ENCODE results near the gene GALNT10.
"Not testable (repeated sequence)": the region's sequence is repeated elsewhere in the genome, so short reads cannot be mapped to it uniquely, and the experiment has no call there.

The GALNT10 gene

DNA sequence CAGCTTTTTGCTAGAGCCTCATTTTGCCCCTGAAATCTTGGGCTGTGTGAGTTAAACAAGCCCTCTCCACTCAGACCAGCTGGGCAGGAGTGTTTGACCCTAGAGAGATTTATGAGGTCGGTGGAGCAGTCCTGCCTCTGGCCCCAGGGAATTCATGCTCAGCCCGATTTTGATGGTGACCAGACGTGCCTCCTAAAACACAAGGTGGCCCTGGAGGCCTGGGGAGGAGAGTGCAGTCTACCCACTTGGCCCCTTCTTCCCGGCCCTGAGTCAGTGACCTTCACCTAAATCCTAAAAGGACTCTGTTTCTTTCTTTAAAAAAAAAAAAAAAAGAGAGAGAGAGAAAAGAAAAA, 168.7 kb downstream of the GALNT10 start:
- DNase-seq = no peak

DNA sequence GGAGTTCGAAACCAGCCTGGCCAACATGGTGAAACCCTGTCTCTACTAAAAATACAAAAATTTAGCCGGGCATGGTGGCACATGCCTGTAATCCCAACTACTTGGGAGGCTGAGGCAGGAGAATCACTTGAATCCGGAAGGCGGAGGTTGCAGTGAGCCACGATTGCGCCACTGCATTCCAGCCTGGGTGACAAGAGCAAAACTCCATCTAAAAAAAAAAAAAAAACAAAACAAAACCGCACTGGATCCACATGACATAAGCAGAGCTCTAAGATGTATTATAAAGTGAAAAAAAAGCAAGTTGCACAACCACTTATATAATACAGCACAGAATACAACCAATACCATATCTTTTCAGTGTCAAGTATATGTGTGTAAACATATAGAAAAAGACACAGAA, 169.7 kb downstream of the GALNT10 start:
- DNase-seq = not testable (repeated sequence)

- DNase-seq = no peak
Observed at GRCh38 chr5:154363411-154363810, 172.9 kb downstream of the GALNT10 start.

DNA sequence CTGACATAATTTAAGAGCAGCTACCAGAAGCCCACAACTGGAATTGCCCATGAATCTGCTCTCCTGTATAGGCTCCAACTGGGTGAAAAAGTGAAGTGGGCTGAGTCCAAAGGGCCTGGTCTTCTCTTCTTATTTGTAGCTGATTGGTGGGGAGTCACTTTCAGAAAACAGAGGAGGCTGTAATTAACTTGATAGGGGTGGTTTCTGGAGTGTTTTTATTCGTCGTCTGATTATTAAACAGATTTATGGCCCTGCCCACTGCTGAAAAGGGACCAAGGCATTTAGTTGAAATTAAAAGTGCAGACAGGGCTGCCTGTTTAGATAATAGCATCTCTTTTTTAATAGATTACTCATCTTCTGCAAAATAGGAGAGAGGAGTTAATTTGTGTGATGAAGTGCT, 174.2 kb downstream of the GALNT10 start:
- DNase-seq = no peak

DNA sequence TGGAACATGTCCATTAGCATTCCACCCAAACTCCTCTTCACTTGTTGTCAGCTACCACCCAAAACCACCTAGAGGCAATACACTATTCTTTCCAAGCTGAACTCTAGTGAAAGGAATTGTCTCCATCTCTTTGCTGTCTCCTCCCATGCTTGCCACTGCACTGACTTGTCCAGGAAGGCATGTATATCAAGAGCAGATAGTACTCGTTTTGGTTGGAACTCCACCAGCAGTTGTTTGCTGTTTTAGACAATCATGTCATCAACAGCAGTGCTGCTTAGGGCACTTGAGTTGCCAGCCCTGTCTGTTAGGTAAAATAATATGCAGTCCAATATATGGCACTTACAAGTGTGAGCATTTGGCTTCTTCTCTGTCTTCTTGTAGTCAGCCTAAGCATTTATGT, 175.3 kb downstream of the GALNT10 start:
- DNase-seq = no peak

GRCh38 chr5:154366353-154366752, 175.8 kb downstream of the GALNT10 start:
- DNase-seq = no peak

- DNase-seq = no peak
Observed at GRCh38 chr5:154367101-154367500, 176.6 kb downstream of the GALNT10 start.

DNA sequence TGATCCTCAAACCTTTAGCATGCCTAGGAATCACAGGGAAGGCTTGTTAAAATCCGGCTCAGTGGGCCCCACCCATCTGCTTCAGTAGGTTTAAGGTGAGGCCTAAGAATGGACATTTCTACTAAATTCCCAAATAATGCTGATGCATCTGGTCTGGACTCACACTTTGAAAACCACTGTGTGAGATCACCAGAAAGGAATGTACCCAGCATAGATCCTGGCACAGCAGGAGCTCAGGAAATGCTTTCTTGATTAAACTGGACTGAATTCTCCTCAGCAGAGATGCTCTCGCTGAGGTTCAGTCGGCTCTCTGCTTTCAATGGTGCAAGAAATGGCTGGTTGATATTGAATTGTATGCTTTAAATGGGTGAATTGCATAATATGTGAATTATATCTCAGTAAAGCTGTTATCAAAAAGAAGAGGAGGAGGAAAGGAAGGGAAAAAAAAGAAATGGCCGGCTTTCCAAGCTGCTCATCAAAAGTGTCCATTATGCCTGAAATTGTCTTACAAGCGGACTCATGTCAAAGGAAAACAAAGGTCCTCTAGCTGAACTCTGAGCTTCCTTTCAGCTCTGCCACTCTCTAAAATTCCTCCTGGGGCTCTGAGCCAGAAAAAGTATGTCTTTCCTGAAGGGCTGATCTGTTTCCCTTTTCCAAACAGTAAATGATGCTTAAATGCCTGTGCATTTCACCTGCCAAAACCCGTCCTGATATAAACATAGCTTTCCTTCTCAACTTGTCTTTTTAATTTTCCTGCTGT, 177.7 kb downstream of the GALNT10 start:
- no peak for DNase-seq

- no peak for DNase-seq
Observed at GRCh38 chr5:154369682-154370081, 179.1 kb downstream of the GALNT10 start.

DNA sequence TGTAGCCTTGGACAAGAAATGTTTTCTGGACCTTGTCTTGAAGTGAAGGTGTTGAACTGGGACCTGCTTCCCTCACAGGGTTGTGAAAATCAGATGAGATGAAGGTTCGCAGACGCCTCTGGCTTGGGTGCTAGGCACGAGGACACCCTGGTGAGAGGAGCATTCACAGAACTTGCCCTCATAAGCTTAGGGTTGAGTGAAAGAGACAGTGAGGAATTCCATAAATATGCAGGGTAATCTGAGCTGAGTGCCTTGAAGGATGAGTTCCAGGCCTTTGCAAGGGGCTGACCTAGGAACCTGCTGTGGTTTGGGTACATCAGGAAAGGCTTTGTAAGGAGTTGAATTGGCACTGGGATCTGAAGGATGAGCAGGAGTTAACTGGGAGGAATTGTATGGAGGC, 179.6 kb downstream of the GALNT10 start:
- DNase-seq = no peak

DNA sequence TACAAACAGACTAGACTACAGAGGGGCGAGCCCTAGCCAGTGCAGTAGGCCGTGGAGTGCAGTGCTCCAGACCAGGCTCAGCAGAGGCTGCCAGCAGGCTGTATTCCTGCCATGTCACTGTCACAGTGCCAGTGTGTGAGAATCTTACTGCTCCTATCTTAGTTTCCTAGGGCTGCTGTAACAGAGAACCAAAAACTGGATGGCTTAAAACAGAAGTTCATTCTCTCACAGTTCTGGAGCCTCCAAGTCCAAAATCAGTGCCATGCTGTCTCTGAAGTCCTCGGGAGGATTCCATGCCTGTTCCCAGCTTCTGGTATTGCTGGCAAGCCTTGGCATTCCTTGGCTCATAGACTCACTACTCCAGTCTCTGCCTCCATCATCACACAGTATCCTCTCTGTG, 180.3 kb downstream of the GALNT10 start:
- DNase-seq = no peak

- no peak for DNase-seq
Observed at GRCh38 chr5:154371687-154372086, 181.2 kb downstream of the GALNT10 start.

DNA sequence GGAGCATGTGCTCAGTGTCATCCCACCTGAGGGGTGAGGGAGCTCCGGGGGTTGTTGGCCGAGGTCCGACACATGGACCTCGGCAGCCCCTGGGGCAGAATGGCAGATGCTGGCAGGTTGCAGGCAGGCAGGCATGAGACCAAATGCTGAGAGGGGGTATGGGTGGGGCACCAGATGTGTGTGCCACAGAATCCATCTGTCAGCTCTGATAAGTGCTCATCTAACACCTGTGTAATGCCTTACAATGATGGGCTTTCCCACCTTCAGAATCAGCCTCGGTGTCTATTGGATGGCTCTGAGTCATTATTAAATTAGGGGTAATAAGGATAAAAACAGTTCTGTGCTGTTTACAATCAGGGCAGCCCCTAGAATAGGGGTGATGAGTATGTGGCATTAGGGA, 182.1 kb downstream of the GALNT10 start:
- no peak for DNase-seq

DNA sequence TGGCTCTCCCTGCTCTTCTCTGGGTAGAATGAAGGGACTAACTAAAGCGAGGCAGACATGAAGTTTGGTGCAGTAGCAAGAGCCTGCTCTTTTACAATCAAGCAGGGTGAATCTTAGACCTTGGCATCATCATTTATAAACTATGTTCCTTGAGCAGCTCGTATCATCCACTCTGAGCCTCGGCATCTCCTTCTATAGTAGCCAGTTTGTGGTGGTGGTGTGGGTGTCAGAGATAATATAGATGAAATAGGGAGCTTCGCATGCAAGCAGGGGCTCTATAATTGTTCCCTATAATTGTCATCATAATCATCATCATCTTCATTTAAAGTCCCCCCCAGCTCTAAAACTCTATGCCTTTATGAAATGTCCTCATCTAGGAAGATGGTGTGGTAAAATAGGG, 182.8 kb downstream of the GALNT10 start:
- DNase-seq = no peak

- DNase-seq = no peak
Observed at GRCh38 chr5:154373729-154374179, 183.2 kb downstream of the GALNT10 start.

GRCh38 chr5:154374264-154374663, 183.7 kb downstream of the GALNT10 start:
- DNase-seq = no peak

DNA sequence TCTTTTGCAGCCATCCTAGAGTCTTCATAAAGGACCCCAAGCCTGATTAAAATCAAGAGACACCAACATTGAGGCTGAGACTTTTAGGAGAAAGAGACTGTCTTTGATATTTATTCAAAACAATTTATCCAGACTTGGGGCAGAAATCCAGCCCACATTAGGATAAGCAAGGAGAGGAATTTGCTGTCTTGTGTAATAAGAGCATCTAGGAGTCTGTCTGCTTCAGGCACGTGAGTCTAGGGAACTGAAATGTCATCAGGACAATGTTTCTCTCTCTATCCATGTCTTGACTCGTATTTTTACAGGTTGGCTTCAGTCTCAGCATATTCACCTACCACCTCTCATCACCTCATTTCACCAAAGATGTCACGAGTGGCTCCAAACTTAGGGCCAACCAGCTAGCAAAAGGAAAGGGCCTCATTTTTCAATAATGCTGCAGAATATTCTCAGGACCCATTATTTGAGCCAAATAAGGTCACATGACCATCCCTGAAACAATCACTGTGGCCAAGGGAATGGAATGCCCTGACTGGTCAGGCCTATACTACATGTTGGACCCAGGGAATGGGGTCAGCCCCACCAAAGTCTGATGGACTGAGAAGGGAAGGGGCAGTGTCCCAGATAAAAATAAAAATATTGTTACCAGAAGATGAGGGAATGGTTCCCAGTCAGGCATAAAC, 184.9 kb downstream of the GALNT10 start:
- no peak for DNase-seq

DNA sequence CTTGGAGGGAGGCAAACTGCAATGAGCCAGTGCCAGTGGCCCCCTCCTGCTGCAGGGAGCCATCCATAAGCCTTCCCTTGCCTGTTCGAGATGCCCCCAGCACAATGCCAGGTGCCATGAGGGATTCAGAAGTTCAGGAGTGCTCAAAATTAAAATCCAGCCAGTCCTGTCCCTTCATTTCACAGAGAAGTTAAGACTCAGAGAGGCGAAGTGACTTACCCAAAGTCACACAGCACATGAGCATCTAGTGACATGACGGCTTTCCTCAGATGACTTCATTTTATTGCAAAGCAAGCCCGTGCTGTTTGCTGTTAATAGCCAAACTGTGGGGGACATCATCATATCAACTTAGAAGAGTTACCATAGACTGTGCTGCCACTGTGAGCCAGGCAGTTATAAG, 185.9 kb downstream of the GALNT10 start:
- no peak for DNase-seq

- DNase-seq = no peak
Observed at GRCh38 chr5:154377754-154378533, 187.4 kb downstream of the GALNT10 start.

GRCh38 chr5:154380263-154380662, 189.7 kb downstream of the GALNT10 start:
- DNase-seq = no peak

- DNase-seq = no peak
Observed at GRCh38 chr5:154384480-154385235, 194.1 kb downstream of the GALNT10 start.

GRCh38 chr5:154385236-154385512, 194.6 kb downstream of the GALNT10 start:
- DNase-seq = no peak

DNA sequence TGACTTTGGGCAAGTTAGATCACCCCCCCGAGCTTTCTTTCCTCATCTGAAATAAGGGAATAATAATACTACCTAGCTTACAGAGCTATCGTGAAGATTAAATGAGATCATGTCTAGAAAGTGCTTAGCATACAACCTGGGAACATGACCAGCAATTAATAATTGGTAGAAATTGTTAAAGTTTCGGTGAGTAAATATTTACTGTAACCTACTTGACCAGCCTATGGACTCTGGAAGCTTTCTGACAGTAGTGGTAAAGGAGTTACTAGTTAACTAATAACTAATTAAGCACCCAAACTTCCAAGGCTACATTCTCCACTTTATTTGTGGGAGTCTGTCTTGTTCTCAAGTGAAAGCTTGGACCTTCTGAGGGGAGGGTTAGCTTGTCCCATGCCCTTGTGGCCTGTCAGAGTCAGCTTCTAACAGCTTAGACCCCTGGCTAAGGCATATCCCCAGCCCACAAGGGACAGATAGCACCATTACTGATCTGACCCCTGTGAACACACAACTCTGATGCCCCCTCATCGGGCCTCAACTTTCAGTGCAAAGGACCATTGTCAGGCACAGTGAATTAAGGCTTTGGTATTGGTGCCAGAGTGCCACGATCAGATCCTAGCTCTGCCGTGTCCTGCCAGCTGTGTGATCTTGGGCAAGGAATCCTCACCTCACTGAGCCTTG, 196.6 kb downstream of the GALNT10 start:
- DNase-seq = no peak

Measured in SIG-M5 (cell line).